Measurements from ENCODE around the gene PCNP.
"Not testable (repeated sequence)": the region's sequence is repeated elsewhere in the genome, so short reads cannot be mapped to it uniquely, and the experiment has no call there.

The PCNP gene

DNA sequence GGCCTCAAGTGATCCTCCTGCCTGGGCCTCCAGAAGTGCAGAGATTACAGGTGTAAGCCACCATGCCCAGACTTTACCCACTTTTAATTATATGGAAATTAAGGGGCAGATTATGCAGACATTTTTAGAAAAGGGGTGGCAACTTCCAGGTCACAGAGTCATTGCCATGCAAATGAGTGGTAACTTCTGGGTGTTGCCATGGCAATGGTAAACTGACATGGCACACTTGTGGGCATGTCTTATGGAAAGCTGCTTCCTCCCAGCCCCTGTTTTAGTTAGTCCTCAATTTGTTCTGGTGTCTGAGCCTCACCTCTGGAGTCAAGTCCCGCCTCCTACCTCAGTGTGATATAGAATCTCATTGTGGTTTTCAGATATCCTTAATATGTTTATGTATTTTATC, 49.7 kb downstream of the PCNP start:
- no peak overlapping the region for H3K4me3 ChIP-seq (ENCODE audit: low read depth, low read length)
- no peak for TF ChIP-seq CTCF (IDR thresholded peaks at IDR 0.05; ENCODE audit: borderline replicate concordance, insufficient read depth, low read depth, low read length)

- H3K4me3 ChIP-seq (ENCODE audit: low read depth, low read length), result no peak overlapping the region
- no peak for TF ChIP-seq CTCF (IDR thresholded peaks at IDR 0.05; ENCODE audit: borderline replicate concordance, insufficient read depth, low read depth, low read length)
Observed at GRCh38 chr3:101624857-101625256, 50.9 kb downstream of the PCNP start.

DNA sequence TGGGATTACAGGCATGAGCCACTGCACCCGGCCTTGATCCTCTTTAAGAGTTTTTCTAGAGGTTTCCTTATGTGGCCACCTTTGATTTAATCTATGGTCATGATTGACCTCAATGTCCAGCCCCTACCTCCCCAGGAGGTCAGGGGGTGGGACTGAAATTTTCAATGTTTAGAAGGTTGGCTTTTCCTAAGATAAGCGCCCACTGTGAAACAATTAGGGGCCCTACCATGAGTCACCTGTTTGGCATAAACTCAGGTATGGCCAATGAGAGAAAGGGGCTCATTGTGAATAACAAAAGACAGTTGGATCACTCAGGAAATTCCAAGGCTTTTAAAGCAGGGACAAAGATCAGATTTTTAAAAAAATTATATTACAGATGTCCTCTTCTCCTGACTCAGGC, 51.9 kb downstream of the PCNP start:
- H3K4me3 ChIP-seq (ENCODE audit: low read depth, low read length), result no peak overlapping the region
- no peak for TF ChIP-seq CTCF (IDR thresholded peaks at IDR 0.05; ENCODE audit: borderline replicate concordance, insufficient read depth, low read depth, low read length)

- no peak for TF ChIP-seq CTCF (IDR thresholded peaks at IDR 0.05; ENCODE audit: borderline replicate concordance, insufficient read depth, low read depth, low read length)
- H3K4me3 ChIP-seq (ENCODE audit: low read depth, low read length), result no peak overlapping the region
Observed at GRCh38 chr3:101629219-101629618, 55.2 kb downstream of the PCNP start.

- H3K4me3 ChIP-seq (ENCODE audit: low read depth, low read length), result no peak overlapping the region
- TF ChIP-seq CTCF (IDR thresholded peaks at IDR 0.05; ENCODE audit: borderline replicate concordance, insufficient read depth, low read depth, low read length), result no peak
Observed at GRCh38 chr3:101631098-101631796, 57.3 kb downstream of the PCNP start.

DNA sequence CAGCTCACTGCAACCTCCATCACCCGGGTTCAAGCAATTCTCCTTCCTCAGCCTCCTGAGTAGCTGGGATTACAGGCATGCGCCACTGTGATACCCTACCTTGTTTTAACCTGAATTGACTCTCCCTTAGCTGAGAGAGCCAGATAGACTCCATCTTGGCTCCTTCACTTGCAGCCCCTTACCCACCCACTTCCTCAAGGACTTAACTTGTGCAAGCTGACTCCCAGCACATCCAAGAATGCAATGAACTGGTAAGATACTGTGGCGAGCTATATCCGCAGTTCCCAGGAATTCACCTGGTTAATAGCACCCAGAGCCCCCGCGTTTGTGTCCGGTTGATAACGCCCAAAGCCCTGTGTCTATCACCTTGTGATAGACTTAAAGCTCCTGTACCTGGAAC, 58.0 kb downstream of the PCNP start:
- not testable (repeated sequence) for H3K4me3 ChIP-seq (ENCODE audit: low read depth, low read length)

GRCh38 chr3:101632586-101632985, 58.6 kb downstream of the PCNP start:
- no peak for TF ChIP-seq CTCF (IDR thresholded peaks at IDR 0.05; ENCODE audit: borderline replicate concordance, insufficient read depth, low read depth, low read length)
- no peak overlapping the region for H3K4me3 ChIP-seq (ENCODE audit: low read depth, low read length)
